Vagina (tissue), 2 donors: ENCODE data around the gene SPRY4. TPM values are rescaled to one million over a fixed set of nuclear protein-coding genes. Genes with fewer than 3 reads are reported as not detected.
"Not testable (repeated sequence)": the region's sequence is repeated elsewhere in the genome, so short reads cannot be mapped to it uniquely, and the experiment has no call there.

Experiments
- DNase-seq, 2 donors: peaks; one replicate each; pipeline ENCODE4 v3.0.0-alpha.2; 2017; ENCODE audit errors: extremely low spot score in 2 of 2
- H3K27ac ChIP-seq: fragments of 200-600 bp; sonication (generic); one replicate; pipeline ENCODE4 v1.5.1; 2019
- H3K27me3 ChIP-seq: fragments of 200-600 bp; sonication (generic); one replicate; pipeline ENCODE4 v1.5.1; 2019
- H3K36me3 ChIP-seq, 2 donors: fragments of 200-600 bp; sonication (generic); one replicate each; pipeline ENCODE4 v1.5.1; 2017 to 2019
- H3K4me1 ChIP-seq: fragments of 200-600 bp; sonication (generic); one replicate; pipeline ENCODE4 v1.5.1; 2019
- H3K4me3 ChIP-seq, 2 donors: fragments of 200-600 bp; sonication (generic); 1 replicate in 1 of 2; 2 replicates in 1 of 2; pipeline ENCODE4 v1.5.1; 2016 to 2019
- H3K9me3 ChIP-seq: fragments of 200-600 bp; sonication (generic); one replicate; pipeline ENCODE4 v1.5.1; 2019
- CTCF ChIP-seq, 3 experiments: fragments of 450-650 bp in 2 of 3; fragments of 200-600 bp in 1 of 3; sonication (generic) in 1 of 3; IDR thresholded peaks; one replicate each; pipeline ENCODE4 v1.5.1; 2017 to 2019; ENCODE audit warnings: antibody characterized with exemption in 3 of 3, mild to moderate bottlenecking in 2 of 3, moderate library complexity in 2 of 3
- POLR2A ChIP-seq, 2 donors: fragments of 450-650 bp; IDR thresholded peaks; one replicate each; pipeline ENCODE4 v1.6.1; 2017; ENCODE audit warnings: antibody characterized with exemption in 2 of 2, mild to moderate bottlenecking in 2 of 2, moderate library complexity in 2 of 2
- POLR2AphosphoS5 ChIP-seq, 2 donors: sonication (generic); formaldehyde crosslinking; IDR thresholded peaks; one replicate each; pipeline ENCODE4 v1.9.0; 2017; ENCODE audit warnings: antibody characterized with exemption in 2 of 2, mild to moderate bottlenecking in 2 of 2, low read depth in 1 of 2; ENCODE audit not compliant: insufficient read depth in 1 of 2
- intact Hi-C: fragments of 100-400 bp; cut with DNase I; formaldehyde crosslinking; loops from one replicate; pipeline ENCODE4 v1.15.1; 2023
- small RNA-seq: library from RNA; depleted of rRNA; stranded (forward); fragments of <200 nt; gene quantifications from one replicate; pipeline ENCODE3, GENCODE V24; 2016
- total RNA-seq: library from RNA; depleted of rRNA; stranded (reverse); fragments of >200 nt; gene quantifications from one replicate; pipeline ENCODE4 v1.2.3, GENCODE V29; 2016

SPRY4 gene
- total RNA-seq, 1 donor from 2014 or later: 13.5 TPM

- no peaks in the 10 kb centered on the region for H3K36me3 ChIP-seq
- no peaks in the 10 kb centered on the region for H3K9me3 ChIP-seq
- no peak overlapping the region for H3K27ac ChIP-seq
- no peaks in the 10 kb centered on the region for H3K27me3 ChIP-seq
- intact Hi-C loops: no loop called here
- no peak for DNase-seq
- H3K4me3 ChIP-seq: no peak overlapping the region
- H3K4me1 ChIP-seq: peaks cover 15% of the 10 kb centered on the region
- no peak for TF ChIP-seq POLR2AphosphoS5 (IDR thresholded peaks at IDR 0.05; ENCODE audit: insufficient read depth in 1 of 2, low read depth in 1 of 2)
- no peak for TF ChIP-seq POLR2A (IDR thresholded peaks at IDR 0.05)
- TF ChIP-seq CTCF (IDR thresholded peaks at IDR 0.05): no peak
These were observed 48.3 kb downstream of the SPRY4 start for GRCh38 chr5:142276517-142276916.

GRCh38 chr5:142275496-142275895 lies 49.3 kb downstream of the SPRY4 start:
- H3K4me3 ChIP-seq: no peak overlapping the region
- TF ChIP-seq POLR2AphosphoS5 (IDR thresholded peaks at IDR 0.05; ENCODE audit: insufficient read depth in 1 of 2, low read depth in 1 of 2): no peak
- no peak for TF ChIP-seq CTCF (IDR thresholded peaks at IDR 0.05)
- TF ChIP-seq POLR2A (IDR thresholded peaks at IDR 0.05): no peak
- DNase-seq: no peak
- H3K27me3 ChIP-seq: no peaks in the 10 kb centered on the region
- intact Hi-C loops: no loop called here
- no peaks in the 10 kb centered on the region for H3K9me3 ChIP-seq
- no peak overlapping the region for H3K27ac ChIP-seq
- peaks cover 5% of the 10 kb centered on the region for H3K4me1 ChIP-seq
- H3K36me3 ChIP-seq: no peaks in the 10 kb centered on the region

GRCh38 chr5:142272596-142272995 lies 52.2 kb downstream of the SPRY4 start:
- H3K27ac ChIP-seq, H3K4me3 ChIP-seq, H3K36me3 ChIP-seq, H3K27me3 ChIP-seq, H3K4me1 ChIP-seq, H3K9me3 ChIP-seq, intact Hi-C loops, DNase-seq: not testable (repeated sequence)

GRCh38 chr5:142264084-142264483 lies 60.7 kb downstream of the SPRY4 start:
- H3K36me3 ChIP-seq, DNase-seq, H3K27me3 ChIP-seq, H3K4me3 ChIP-seq, intact Hi-C loops, H3K27ac ChIP-seq, H3K4me1 ChIP-seq, H3K9me3 ChIP-seq: not testable (repeated sequence)

GRCh38 chr5:142263346-142263745 lies 61.5 kb downstream of the SPRY4 start:
- Histone ChIP-seq H3K4me1 (no peaks in the 10 kb centered on the region), H3K4me3 (no peak overlapping the region), H3K36me3 (no peaks in the 10 kb centered on the region), H3K9me3 (no peaks in the 10 kb centered on the region), H3K27me3 (no peaks in the 10 kb centered on the region), H3K27ac (no peak overlapping the region)
- DNase-seq: no peak
- intact Hi-C loops: no loop called here
- TF ChIP-seq POLR2AphosphoS5 (IDR thresholded peaks at IDR 0.05; ENCODE audit: insufficient read depth in 1 of 2, low read depth in 1 of 2) (no peak), POLR2A (IDR thresholded peaks at IDR 0.05) (no peak), CTCF (IDR thresholded peaks at IDR 0.05) (no peak)

- intact Hi-C loops: no loop called here
- DNase-seq: no peak
- no peaks in the 10 kb centered on the region for H3K36me3 ChIP-seq
These were observed 62.1 kb downstream of the SPRY4 start for GRCh38 chr5:142262683-142263082.

More at GRCh38 chr5:142262683-142263082, 62.1 kb downstream of the SPRY4 start:
- Histone ChIP-seq H3K27ac (no peak overlapping the region), H3K4me1 (no peaks in the 10 kb centered on the region), H3K4me3 (no peak overlapping the region), H3K9me3 (no peaks in the 10 kb centered on the region), H3K27me3 (no peaks in the 10 kb centered on the region)
- TF ChIP-seq CTCF (IDR thresholded peaks at IDR 0.05) (no peak), POLR2A (IDR thresholded peaks at IDR 0.05) (no peak), POLR2AphosphoS5 (IDR thresholded peaks at IDR 0.05; ENCODE audit: insufficient read depth in 1 of 2, low read depth in 1 of 2) (no peak)

Small RNA genes within 50 kb of the gene (small RNA-seq; reads per million reads assigned to genes)
- gene RF02038 (not detected), gene RF02039 (not detected)

Other genes starting within 250 kb of the SPRY4 start
- gene NDFIP1, start 216.2 kb downstream of the SPRY4 start, total RNA-seq: 178 TPM